ENCODE measurements around the gene AVPR2. TPM values are rescaled to one million over a fixed set of nuclear protein-coding genes. Genes with fewer than 3 reads are reported as not detected.

AVPR2 gene
- total RNA-seq, 4 donors from 2014 or later = 0.19 to 1.3 (median 0.29) TPM

DNA sequence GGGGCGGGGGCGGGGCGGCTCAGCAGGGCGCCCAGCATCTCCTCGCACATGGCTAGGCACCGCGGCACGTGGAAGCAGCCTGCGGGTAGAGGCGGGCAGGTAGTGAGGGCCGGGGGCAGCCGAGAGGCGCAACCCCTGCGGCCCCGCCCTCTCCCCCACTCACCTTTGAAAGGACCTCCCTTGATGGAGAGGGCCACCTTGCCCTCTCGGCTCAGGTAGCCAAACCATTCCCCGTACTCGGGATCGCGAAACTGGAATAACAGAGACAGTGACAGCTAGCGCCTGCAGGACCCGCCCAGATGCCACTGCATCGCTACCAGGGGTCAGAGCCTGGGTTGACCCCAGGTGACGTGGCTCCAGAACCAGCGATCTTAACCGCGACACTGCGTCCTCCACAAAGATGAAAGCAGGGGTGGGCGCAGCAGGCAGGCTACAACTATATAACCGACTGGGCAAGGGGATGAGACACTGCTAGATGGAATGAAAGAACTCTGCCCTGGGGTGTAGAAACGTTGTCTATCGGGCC lies 30.9 kb downstream of the AVPR2 start:
- H3K27me3 ChIP-seq = no peaks in the 10 kb centered on the region
- 11 to 44% methylated on average over 3 to 12 of the region's 32 CpGs for WGBS, 2 donors
- peak overlapping the region; percentile 19 to 85 (median 40) for H3K27ac ChIP-seq
- DNase-seq = no peak
- peaks cover 0 to 28% (median 8%) of the 10 kb centered on the region in 3 donors for H3K4me1 ChIP-seq
- intact Hi-C loops (cut with DNase I) = no loop called here
- peaks cover 0 to 28% (median 0%) of the 10 kb centered on the region in 3 donors for H3K36me3 ChIP-seq
- peak overlapping the region; percentile 62 to 78 (median 70) for H3K4me3 ChIP-seq
- H3K9me3 ChIP-seq = no peaks in the 10 kb centered on the region
- no peak for TF ChIP-seq POLR2A (IDR thresholded peaks at IDR 0.05)
- TF ChIP-seq, protein P1, sequence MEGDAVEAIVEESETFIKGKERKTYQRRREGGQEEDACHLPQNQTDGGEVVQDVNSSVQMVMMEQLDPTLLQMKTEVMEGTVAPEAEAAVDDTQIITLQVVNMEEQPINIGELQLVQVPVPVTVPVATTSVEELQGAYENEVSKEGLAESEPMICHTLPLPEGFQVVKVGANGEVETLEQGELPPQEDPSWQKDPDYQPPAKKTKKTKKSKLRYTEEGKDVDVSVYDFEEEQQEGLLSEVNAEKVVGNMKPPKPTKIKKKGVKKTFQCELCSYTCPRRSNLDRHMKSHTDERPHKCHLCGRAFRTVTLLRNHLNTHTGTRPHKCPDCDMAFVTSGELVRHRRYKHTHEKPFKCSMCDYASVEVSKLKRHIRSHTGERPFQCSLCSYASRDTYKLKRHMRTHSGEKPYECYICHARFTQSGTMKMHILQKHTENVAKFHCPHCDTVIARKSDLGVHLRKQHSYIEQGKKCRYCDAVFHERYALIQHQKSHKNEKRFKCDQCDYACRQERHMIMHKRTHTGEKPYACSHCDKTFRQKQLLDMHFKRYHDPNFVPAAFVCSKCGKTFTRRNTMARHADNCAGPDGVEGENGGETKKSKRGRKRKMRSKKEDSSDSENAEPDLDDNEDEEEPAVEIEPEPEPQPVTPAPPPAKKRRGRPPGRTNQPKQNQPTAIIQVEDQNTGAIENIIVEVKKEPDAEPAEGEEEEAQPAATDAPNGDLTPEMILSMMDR (IDR thresholded peaks at IDR 0.05) = no peak

DNA sequence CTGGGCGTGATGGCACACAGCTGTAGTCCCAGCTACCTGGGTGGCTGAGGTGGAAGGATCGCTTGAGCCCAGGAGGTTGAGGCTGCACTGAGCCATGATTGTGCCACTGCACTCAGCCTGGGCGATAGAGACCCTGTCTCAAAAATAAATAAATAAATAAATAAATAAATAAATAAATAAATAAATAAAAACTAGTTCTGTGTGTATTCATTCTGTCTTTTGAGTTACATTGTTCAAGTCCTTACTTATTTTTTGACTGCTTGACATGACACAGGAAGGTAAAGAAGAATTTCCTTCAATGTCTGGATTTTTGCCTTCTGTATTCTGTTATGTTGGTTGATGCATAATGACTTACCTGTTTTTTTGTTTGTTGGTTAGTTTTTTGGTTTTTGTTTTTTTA lies 32.6 kb downstream of the AVPR2 start:
- Histone ChIP-seq H3K27me3 (no peaks in the 10 kb centered on the region), H3K36me3 (peaks cover 0 to 11% (median 0%) of the 10 kb centered on the region in 3 donors), H3K9me3 (no peaks in the 10 kb centered on the region), H3K4me3 (no peak overlapping the region), H3K27ac (no peak overlapping the region), H3K4me1 (peaks cover 0 to 36% (median 8%) of the 10 kb centered on the region in 3 donors)
- TF ChIP-seq, protein P1 (IDR thresholded peaks at IDR 0.05) = no peak
- TF ChIP-seq POLR2A (IDR thresholded peaks at IDR 0.05) = no peak
- intact Hi-C loops (cut with DNase I) = no loop called here
- 68 to 86% methylated on average over 2 to 3 of the region's 3 CpGs for whole genome bisulfite sequencing, 2 donors
- DNase-seq = no peak

DNA sequence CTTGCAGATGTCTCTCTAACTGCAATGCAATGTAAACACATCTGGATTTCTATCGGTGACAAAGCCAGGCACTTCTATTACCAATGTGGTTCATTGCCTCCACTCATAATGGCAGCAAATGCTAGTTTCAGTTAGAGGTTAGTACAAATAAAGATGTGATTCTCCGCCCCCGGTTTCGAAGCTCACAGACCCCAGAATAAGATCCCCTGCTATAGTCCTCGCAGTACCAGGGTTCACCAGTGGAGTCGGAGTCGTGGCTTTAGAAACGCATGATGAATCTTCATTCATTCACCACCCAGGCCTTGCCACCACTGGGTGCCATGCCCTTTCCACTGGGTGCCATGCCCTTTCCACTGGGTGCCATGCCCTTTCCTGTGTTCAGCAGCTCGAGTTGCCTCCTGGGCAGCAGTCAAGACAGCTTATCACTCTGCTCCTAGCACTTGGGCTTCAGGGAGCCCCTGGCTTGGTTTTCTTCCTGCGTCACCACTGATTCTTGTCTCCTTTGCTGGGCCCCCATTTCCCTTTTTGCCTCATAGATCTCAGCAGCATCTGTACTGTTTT lies 33.8 kb downstream of the AVPR2 start:
- DNase-seq = no peak
- peaks cover 0 to 26% (median 8%) of the 10 kb centered on the region in 3 donors for H3K4me1 ChIP-seq
- no peaks in the 10 kb centered on the region for H3K9me3 ChIP-seq
- H3K27me3 ChIP-seq = no peaks in the 10 kb centered on the region
- no peaks in the 10 kb centered on the region for H3K36me3 ChIP-seq
- TF ChIP-seq POLR2A (IDR thresholded peaks at IDR 0.05) = no peak
- TF ChIP-seq, protein P1 (IDR thresholded peaks at IDR 0.05) = no peak
- no peak overlapping the region for H3K27ac ChIP-seq
- 83 to 87% methylated on average over 4 to 10 of the region's 10 CpGs for WGBS, 2 donors
- intact Hi-C loops (cut with DNase I) = no loop called here
- H3K4me3 ChIP-seq = no peak overlapping the region

DNA sequence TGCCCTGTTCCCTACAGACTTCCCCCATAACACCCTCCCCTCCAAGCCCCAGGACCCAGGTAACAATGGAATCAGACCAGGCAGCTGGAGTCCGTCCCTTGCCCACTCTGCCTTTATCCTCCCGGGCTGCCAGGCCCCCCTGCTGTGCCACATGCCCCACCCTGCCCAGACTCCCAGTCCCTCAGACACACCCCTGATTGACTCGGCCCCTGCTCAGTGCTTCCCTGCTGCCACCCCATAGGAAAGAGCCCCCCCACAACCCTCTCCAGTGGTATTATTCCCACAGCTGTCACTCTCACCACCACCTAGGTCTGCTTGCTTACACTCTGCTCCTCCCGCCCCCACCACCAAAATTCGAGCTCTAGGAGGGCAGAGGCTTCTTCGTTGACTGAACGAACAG lies 35.1 kb downstream of the AVPR2 start:
- intact Hi-C loops (cut with DNase I) = no loop called here
- no peak for DNase-seq
- Histone ChIP-seq H3K4me1 (peaks cover 0 to 18% (median 0%) of the 10 kb centered on the region in 3 donors), H3K9me3 (no peaks in the 10 kb centered on the region), H3K27ac (no peak overlapping the region), H3K4me3 (no peak overlapping the region), H3K27me3 (no peaks in the 10 kb centered on the region), H3K36me3 (no peaks in the 10 kb centered on the region)
- 59% methylated on average over 3 of the region's 7 CpGs; no CpG with 5 or more reads in 1 of the 2 donors for WGBS, 2 donors
- TF ChIP-seq, protein P1 (IDR thresholded peaks at IDR 0.05) = no peak
- TF ChIP-seq POLR2A (IDR thresholded peaks at IDR 0.05) = no peak

DNA sequence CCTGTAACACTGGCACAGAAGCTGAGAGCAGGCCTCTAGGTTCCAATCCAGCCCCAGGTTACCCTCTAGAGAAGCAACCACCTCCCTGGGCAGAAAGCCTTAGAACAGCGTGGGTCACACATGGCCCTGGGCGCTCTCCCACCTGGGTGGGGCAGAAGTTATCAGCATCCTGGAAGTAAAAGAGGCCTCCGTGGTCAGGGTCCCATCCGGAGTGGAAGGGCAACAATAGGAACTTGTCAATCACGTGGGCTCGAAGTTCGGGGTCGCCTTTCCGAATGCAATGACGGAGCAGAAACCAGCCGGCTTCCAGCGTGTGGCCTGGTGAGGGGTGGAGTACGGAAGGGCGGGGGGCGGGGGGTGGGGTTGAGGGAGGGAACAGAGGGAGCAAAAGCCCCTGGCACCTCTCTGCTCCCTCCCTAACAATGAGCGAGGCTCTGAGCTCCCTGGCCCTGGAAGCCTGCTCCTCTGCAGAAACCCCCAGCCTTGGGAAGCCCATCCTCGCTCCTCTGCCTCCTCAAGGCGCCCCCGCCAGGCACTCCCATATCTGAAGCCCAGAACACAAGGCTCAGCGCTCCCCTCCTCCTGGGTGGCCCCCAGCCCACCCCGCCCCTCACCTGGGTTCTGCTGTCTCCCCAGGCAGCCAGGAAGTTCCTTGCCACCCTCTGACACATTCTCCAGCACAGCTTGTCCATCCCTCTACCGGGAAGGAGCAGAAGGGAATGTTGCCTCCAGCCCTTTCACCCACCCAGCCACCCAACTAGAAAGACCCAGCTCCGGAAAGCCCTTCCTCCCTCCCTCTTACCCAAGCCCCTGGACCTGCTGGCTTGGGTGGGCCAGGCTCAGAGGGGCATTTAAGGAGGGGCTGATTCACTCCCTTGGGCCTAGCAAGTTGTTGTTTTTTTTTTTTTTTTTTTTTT lies 37.1 kb downstream of the AVPR2 start:
- TF ChIP-seq POLR2A (IDR thresholded peaks at IDR 0.05) = no peak
- TF ChIP-seq, protein P1 (IDR thresholded peaks at IDR 0.05) = no peak
- H3K27ac ChIP-seq = peak overlapping the region in 1 of 4 donors; percentile 25
- H3K9me3 ChIP-seq = no peaks in the 10 kb centered on the region
- no peaks in the 10 kb centered on the region for H3K36me3 ChIP-seq
- 0 to 45% methylated on average over 2 of the region's 23 CpGs for WGBS, 2 donors
- no peak for DNase-seq
- H3K27me3 ChIP-seq = no peaks in the 10 kb centered on the region
- H3K4me1 ChIP-seq = peaks cover 0 to 12% (median 0%) of the 10 kb centered on the region in 3 donors
- peak overlapping the region in 1 of 4 donors; percentile 34 for H3K4me3 ChIP-seq
- intact Hi-C loops (cut with DNase I) = no loop called here
